HepG2 (cell line): ENCODE results near the gene PBX4. TPM values are rescaled to one million over a fixed set of nuclear protein-coding genes. Genes with fewer than 3 reads are reported as not detected.

ENCODE experiments used
- ATAC-seq: fragments of 200-7000 bp; cut with Tn5 transposase; 3 replicates; pipeline ENCODE4 v1.9.1; 2020; ENCODE audit warnings: mild to moderate bottlenecking, moderate library complexity
- BruUV-seq: library from RNA; stranded (reverse); fragments of 400-500 nt; replicated peaks from 2 replicates; lab custom pipeline; 2021; lab: Mats Ljungman, UMichigan
- CTCF ChIA-PET: fragments of 300-600 bp; formaldehyde crosslinking; extraction: SDS; loops from one replicate; lab custom pipeline; 2021; ENCODE audit warnings: low total read pairs, inconsistent platforms, low intra/inter-chr PET ratio; lab: Yijun Ruan, JAX
- POLR2A ChIA-PET: fragments of 350-600 bp; sonication (Branson Sonifier 250); formaldehyde crosslinking; loops from one replicate; lab custom pipeline; 2020; ENCODE audit warnings: antibody characterized with exemption, inconsistent platforms; lab: Yijun Ruan, JAX
- DNase-seq: peaks from one replicate; pipeline ENCODE4 v3.0.0-alpha.2; 2015; ENCODE audit warnings: low spot score
- FAIRE-seq: peaks from 3 replicates; lab custom pipeline; 2011; peaks lifted over from hg19 to GRCh38; lab: Jason Lieb, UNC
- H2AFZ ChIP-seq: one replicate; pipeline ENCODE4 v1.6.1; 2011; ENCODE audit warnings: low read length, inconsistent platforms
- H3K27ac ChIP-seq: fragments of 300-600 bp; 3 replicates; pipeline ENCODE4 v1.8.0; 2011; ENCODE audit warnings: mixed run types, mild to moderate bottlenecking, mixed read lengths, low read length, inconsistent platforms; ENCODE audit not compliant: insufficient read depth; ENCODE audit errors: extremely low read length
- H3K27me3 ChIP-seq, 2 experiments: fragments of 200-600 bp in 1 of 2; 2 replicates in 1 of 2; 3 replicates in 1 of 2; pipeline versions ENCODE4 v1.6.0 to v1.8.0; 2011; ENCODE audit warnings: low read length in 2 of 2, mild to moderate bottlenecking in 2 of 2, moderate library complexity in 2 of 2, inconsistent platforms in 1 of 2; ENCODE audit not compliant: insufficient read depth in 2 of 2, control insufficient read depth in 1 of 2
- H3K36me3 ChIP-seq, 2 experiments: fragments of 200-600 bp in 1 of 2; replicated peaks in 1 of 2; 2 replicates in 1 of 2; 3 replicates in 1 of 2; pipeline versions ENCODE4 v1.5.1 to v1.8.0; 2011; ENCODE audit warnings: low read length in 2 of 2, inconsistent platforms in 1 of 2; ENCODE audit not compliant: insufficient read depth in 2 of 2, control insufficient read depth in 1 of 2
- H3K4me1 ChIP-seq: 2 replicates; pipeline ENCODE4 v1.5.1; 2012; ENCODE audit warnings: low read length, inconsistent platforms; ENCODE audit not compliant: insufficient read depth
- H3K4me2 ChIP-seq: 2 replicates; pipeline ENCODE4 v1.6.0; 2011; ENCODE audit warnings: low read depth, low read length, inconsistent platforms
- H3K4me3 ChIP-seq, 3 experiments: fragments of 200-600 bp in 1 of 3; sonication (generic), shearing (Covaris generic) in 1 of 3; replicated peaks in 1 of 3; 2 replicates each; pipeline ENCODE4 v1.5.1; 2011 to 2016; ENCODE audit warnings: low read length in 3 of 3, inconsistent platforms in 2 of 3, low read depth in 2 of 3, mild to moderate bottlenecking in 2 of 3, control low read depth in 1 of 3, mixed read lengths in 1 of 3; ENCODE audit not compliant: insufficient read depth in 1 of 3
- H3K79me2 ChIP-seq: one replicate; pipeline ENCODE4 v1.6.1; 2011; ENCODE audit warnings: low read length, inconsistent platforms; ENCODE audit not compliant: insufficient read depth
- H3K9ac ChIP-seq: 2 replicates; pipeline ENCODE4 v1.6.0; 2011; ENCODE audit warnings: mild to moderate bottlenecking, low read depth, low read length, inconsistent platforms; ENCODE audit not compliant: insufficient read depth
- H3K9me3 ChIP-seq: 2 replicates; pipeline ENCODE4 v1.5.1; 2012; ENCODE audit warnings: mild to moderate bottlenecking, low read length
- H4K20me1 ChIP-seq: 2 replicates; pipeline ENCODE4 v1.6.0; 2011; ENCODE audit warnings: inconsistent platforms, mild to moderate bottlenecking, low read length, moderate library complexity; ENCODE audit not compliant: insufficient read depth
- ATF3 ChIP-seq: sonication (generic); formaldehyde crosslinking; IDR thresholded peaks from 2 replicates; pipeline ENCODE4 v1.4.0; 2020; ENCODE audit warnings: missing genetic modification reagents
- ATF4 ChIP-seq, 2 experiments: fragments of 450-650 bp in 1 of 2; sonication (generic) in 1 of 2; formaldehyde crosslinking; IDR thresholded peaks; 2 replicates each; pipeline versions ENCODE4 v1.5.0 to v1.8.0; 2020 to 2022; ENCODE audit warnings: mild to moderate bottlenecking in 1 of 2, missing genetic modification reagents in 1 of 2
- FOXP1 ChIP-seq, 2 experiments: fragments of 450-650 bp in 1 of 2; IDR thresholded peaks; 2 replicates each; pipeline ENCODE4 v1.6.1; 2017 to 2018; ENCODE audit warnings: antibody characterized with exemption in 1 of 2
- GTF2F1 ChIP-seq: fragments of 150-350 bp; IDR thresholded peaks from 2 replicates; pipeline ENCODE4 v1.6.1; 2014; ENCODE audit warnings: low read length
- NFIB ChIP-seq: sonication (generic); formaldehyde crosslinking; IDR thresholded peaks from 2 replicates; pipeline ENCODE4 v1.9.0; 2021; ENCODE audit warnings: missing genetic modification reagents, mild to moderate bottlenecking, borderline replicate concordance
- SATB2 ChIP-seq: sonication (generic); formaldehyde crosslinking; IDR thresholded peaks from 2 replicates; pipeline ENCODE4 v1.5.0; 2020; ENCODE audit warnings: missing genetic modification reagents
- TAF15 ChIP-seq: fragments of 200-400 bp; formaldehyde crosslinking; IDR thresholded peaks from one replicate; pipeline ENCODE4 v1.6.1; 2018; ENCODE audit warnings: mild to moderate bottlenecking, low read depth, low read length; ENCODE audit not compliant: poor library complexity, severe bottlenecking
- ZBED4 ChIP-seq: sonication (generic); formaldehyde crosslinking; IDR thresholded peaks from 2 replicates; pipeline ENCODE4 v1.4.0; 2020; ENCODE audit warnings: missing genetic modification reagents, borderline replicate concordance
- ZNF362 ChIP-seq: sonication (generic); formaldehyde crosslinking; IDR thresholded peaks from 2 replicates; pipeline ENCODE4 v1.4.0; 2020; ENCODE audit warnings: missing genetic modification reagents, mild to moderate bottlenecking, borderline replicate concordance
- ZNF44 ChIP-seq: sonication (generic); formaldehyde crosslinking; IDR thresholded peaks from 2 replicates; pipeline ENCODE4 v1.5.1; 2020; ENCODE audit warnings: mild to moderate bottlenecking, missing genetic modification reagents
- ZNF557 ChIP-seq: sonication (generic); formaldehyde crosslinking; IDR thresholded peaks from 2 replicates; pipeline ENCODE4 v1.4.0; 2020; ENCODE audit warnings: missing genetic modification reagents
- WGBS: methylation state at CpG from one replicate; pipeline ENCODE4 v1.1.6; 2017; ENCODE audit warnings: low lambda C conversion rate; 5-methylcytosine and 5-hydroxymethylcytosine counted together
- in situ Hi-C: cut with HindIII; loops from 2 replicates; pipeline ENCODE4 v1.10.0; 2017; ENCODE audit warnings: low pct_unique_long_range_greater_than_20kb; ENCODE audit not compliant: extremely low pct_ligation_motif_present
- intact Hi-C: fragments of 100-400 bp; cut with micrococcal nuclease; formaldehyde crosslinking; loops from one replicate; pipeline ENCODE4 v1.10.0; 2022; ENCODE audit not compliant: unreplicated experiment
- polyA plus RNA-seq, 8 experiments: library from polyadenylated mRNA; depleted of rRNA in 3 of 8; stranded (reverse) in 7 of 8; unstranded in 1 of 8; fragments of >200 nt; fragmentation: Illumina TruSeq in 4 of 8; extraction: Trizol in 4 of 8; gene quantifications; 2 replicates each; pipeline versions ENCODE4 v1.2.1 to v1.2.3, GENCODE V29; 2011 to 2016; ENCODE audit warnings: low read depth in 4 of 8, missing spikeins in 1 of 8, mixed read lengths in 1 of 8; ENCODE audit not compliant: insufficient read depth in 1 of 8
- total RNA-seq, 5 experiments: library from RNA; depleted of rRNA; stranded (reverse); fragments of >200 nt; fragmentation: Illumina TruSeq; extraction: Trizol; gene quantifications; 2 replicates each; pipeline ENCODE4 v1.2.3, GENCODE V29; 2016; ENCODE audit warnings: low read depth in 1 of 5

PBX4 gene
- total and polyA plus RNA-seq, 2 of the 13 experiments (the other 11 are each of a cell fraction or from before 2014, with no cell fraction given), result not detected

- H3K27ac ChIP-seq, result no peak overlapping the region
- DNase-seq (no peak), FAIRE-seq (no peak), ATAC-seq (no peak)
- intact Hi-C loops, result no loop called here
- H2AFZ ChIP-seq, result no peak overlapping the region
- in situ Hi-C loops, result loop anchor here (25.0 kb wide), 1 partner anchor 995 kb away; the partner anchor contains the start of gene ZNF737
- no TSS peak for BruUV-seq
- TF ChIP-seq ATF4 (CRISPR knock-in tag; IDR thresholded peaks at IDR 0.05), result no peak
- no peak for TF ChIP-seq FOXP1 (IDR thresholded peaks at IDR 0.05)
- TF ChIP-seq FOXP1 (CRISPR knock-in tag; IDR thresholded peaks at IDR 0.05), result no peak
- no peak for TF ChIP-seq ZNF44 (CRISPR knock-in tag)
- no peak for TF ChIP-seq SATB2 (CRISPR knock-in tag)
- no peak for TF ChIP-seq ZNF557 (CRISPR knock-in tag)
- 0% methylated on average over 2 of the region's 3 CpGs for WGBS
- no peak overlapping the region for H3K4me3 ChIP-seq
- ChIA-PET POLR2A (no interaction called here), CTCF (no interaction called here)
- H3K36me3 ChIP-seq, result no peaks in the 10 kb centered on the region
- no peaks in the 10 kb centered on the region for H3K9me3 ChIP-seq
- no peak overlapping the region for H3K9ac ChIP-seq
- no peaks in the 10 kb centered on the region for H4K20me1 ChIP-seq
- no peak overlapping the region for H3K4me2 ChIP-seq
- H3K79me2 ChIP-seq, result no peaks in the 10 kb centered on the region
- peaks cover under 1 to 3% of the 10 kb centered on the region in 2 experiments; a peak in 2 of 5 replicates for H3K27me3 ChIP-seq
- peaks cover 20% of the 10 kb centered on the region for H3K4me1 ChIP-seq
Measured at GRCh38 chr19:19567391-19567790, 51.1 kb downstream of the PBX4 start.

GRCh38 chr19:19566306-19566705 lies 52.2 kb downstream of the PBX4 start:
- H4K20me1 ChIP-seq, result no peaks in the 10 kb centered on the region
- no peak for FAIRE-seq
- intact Hi-C loops, result no loop called here
- TF ChIP-seq ATF3 (CRISPR knock-in tag) (0 out of 2 replicates have a peak, but pooled peaks have one; percentile 24), TAF15 (no peak), ZBED4 (CRISPR knock-in tag) (no peak), GTF2F1 (no peak), ZNF362 (peak; percentile 23; the same call in 1 of the 2 replicates), NFIB (CRISPR knock-in tag) (no peak)

More at GRCh38 chr19:19566306-19566705, 52.2 kb downstream of the PBX4 start:
- DNase-seq, result no peak
- no TSS peak for BruUV-seq
- Histone ChIP-seq H3K9me3 (no peaks in the 10 kb centered on the region), H2AFZ (no peak overlapping the region), H3K36me3 (no peaks in the 10 kb centered on the region), H3K27ac (no peak overlapping the region), H3K4me2 (no peak overlapping the region), H3K27me3 (peaks cover 3% of the 10 kb centered on the region in 2 experiments; a peak in 2 of 5 replicates), H3K4me1 (peaks cover 24% of the 10 kb centered on the region), H3K4me3 (no peak overlapping the region), H3K79me2 (no peaks in the 10 kb centered on the region), H3K9ac (no peak overlapping the region)
- POLR2A ChIA-PET, result no interaction called here
- ATAC-seq, result peak; percentile 52
- 9% methylated on average over 7 of the region's 7 CpGs for WGBS
- in situ Hi-C loops, result loop anchor here (25.0 kb wide), 1 partner anchor 996 kb away; the partner anchor contains the start of gene ZNF737
- CTCF ChIA-PET, result no interaction called here
